Amniotic stem cell (primary cell): Measurements from ENCODE around the gene WWOX.

Experiments
- DNase-seq: peaks from one replicate; lab custom pipeline; 2025; lab: John Stamatoyannopoulos, UW

Gene WWOX

DNA sequence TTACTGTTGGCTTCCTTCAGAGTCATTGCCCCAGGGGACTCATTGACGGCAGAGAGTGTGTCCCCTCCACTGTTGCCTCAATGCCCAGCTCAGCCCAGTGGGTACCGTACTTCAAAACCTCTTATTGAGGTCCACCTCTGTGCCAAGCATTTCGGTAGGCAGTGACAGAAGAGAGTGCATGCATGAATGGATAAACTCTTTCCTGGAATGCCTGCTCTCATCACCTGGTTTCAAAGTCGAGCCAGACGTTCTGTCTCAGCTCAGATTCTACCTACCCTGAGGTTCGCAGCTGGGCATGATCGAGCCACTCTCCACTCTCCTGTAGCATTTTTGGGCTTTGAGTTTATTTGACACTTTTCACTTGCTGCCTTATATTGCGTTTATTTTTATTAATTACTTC lies 854.1 kb downstream of the WWOX start:
- no peak for DNase-seq

- DNase-seq = no peak
These were observed 855.8 kb downstream of the WWOX start for GRCh38 chr16:78955206-78955605.

DNA sequence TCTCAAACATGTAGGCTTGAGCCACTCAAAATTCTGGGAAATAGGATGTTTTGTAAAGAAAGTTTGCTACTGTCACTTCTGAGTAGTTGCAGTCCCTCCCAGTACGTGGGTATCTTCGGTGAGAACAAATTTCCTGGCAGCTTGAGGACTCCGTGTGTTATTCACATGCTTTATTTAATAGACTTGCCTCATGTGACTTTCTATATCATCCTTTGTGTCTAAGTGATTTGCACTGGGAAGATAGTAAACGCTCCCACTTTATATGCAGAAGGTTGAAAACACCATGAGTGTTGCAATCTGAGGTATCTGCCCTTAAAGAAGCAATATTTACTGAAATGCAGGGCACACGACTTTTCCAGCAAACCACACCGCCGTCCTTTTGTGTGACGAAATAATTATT lies 857.4 kb downstream of the WWOX start:
- DNase-seq = no peak

- DNase-seq = no peak
These were observed 858.1 kb downstream of the WWOX start for GRCh38 chr16:78957317-78958100.

DNA sequence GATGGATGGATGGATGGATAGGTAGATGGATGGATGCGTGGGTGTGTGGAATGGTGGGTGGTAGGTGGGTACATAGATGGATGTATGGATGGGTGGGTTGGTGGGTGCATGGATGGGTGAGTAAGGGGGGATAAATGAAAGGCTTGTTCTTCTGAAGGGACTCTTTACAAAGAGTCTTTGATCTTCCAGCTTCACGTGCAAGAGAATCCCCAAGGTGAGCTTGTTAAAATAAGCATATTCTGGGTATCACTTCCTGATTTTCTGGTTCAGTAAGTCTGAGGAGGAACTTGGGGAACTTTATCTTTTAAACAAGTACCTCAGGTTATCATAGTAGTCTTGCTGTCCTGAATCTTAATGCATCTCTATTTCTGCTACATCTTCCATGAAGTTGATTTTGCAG lies 862.0 kb downstream of the WWOX start:
- no peak for DNase-seq

DNA sequence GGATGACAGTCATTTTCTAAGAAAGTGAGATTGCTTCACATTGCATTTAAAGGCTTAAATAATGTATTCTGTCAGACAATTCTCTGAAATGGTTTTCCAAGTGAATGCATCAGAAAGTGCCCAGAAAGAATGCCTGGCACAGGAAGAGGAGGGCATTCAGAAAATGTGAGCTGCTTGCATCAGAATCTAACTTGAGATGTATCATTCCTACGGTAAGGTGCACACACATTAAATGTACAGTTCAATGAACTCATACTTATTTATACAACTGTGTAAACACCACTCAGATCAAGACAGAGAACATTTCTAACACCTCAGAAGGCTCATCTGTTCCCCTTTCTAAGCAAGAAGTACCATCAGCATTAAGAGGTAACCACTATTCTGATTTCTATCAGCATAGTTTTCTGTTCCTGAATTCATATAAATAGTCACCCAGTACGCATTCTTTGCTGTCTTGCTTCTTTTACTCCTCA lies 863.0 kb downstream of the WWOX start:
- no peak for DNase-seq

DNA sequence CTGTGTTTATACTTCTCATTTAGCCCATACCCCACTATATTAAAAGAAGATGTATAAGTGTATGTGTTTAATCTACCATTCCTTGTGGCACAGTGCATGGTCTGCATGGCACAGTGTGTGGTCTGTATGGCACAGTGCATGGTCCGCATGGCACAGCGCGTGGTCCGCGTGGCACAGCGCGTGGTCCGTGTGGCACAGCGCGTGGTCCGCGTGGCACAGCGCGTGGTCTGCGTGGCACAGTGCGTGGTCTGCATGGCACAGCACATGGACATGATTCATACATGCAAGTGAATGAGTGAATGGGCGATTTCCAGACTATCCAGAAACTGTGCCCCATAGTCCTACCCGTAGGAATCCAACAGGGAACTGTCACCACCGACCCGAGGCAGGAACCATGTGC lies 868.5 kb downstream of the WWOX start:
- no peak for DNase-seq

- DNase-seq = no peak
These were observed 870.3 kb downstream of the WWOX start for GRCh38 chr16:78969721-78970120.

GRCh38 chr16:78970650-78971049 lies 871.2 kb downstream of the WWOX start:
- no peak for DNase-seq

GRCh38 chr16:78972006-78972405 lies 872.6 kb downstream of the WWOX start:
- DNase-seq = no peak

DNA sequence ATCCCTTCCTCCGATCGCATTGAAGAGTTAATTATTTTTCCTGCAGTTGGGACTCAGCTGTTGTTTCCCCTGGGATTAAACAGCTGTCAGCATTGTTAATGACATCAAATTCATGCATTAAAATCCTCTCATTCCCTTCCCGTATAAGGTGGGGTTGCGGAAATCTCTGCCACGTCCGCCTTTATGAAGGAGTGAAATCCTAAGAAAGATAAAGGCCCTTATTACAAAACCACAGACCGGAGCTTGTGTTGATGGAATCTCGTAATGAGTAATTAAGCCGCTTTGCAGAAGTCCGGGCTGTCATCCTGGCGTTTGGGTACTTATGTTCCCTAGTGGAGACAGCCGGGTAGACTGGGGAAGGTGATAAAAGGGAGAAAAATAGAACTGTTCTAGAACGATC lies 873.5 kb downstream of the WWOX start:
- no peak for DNase-seq

DNA sequence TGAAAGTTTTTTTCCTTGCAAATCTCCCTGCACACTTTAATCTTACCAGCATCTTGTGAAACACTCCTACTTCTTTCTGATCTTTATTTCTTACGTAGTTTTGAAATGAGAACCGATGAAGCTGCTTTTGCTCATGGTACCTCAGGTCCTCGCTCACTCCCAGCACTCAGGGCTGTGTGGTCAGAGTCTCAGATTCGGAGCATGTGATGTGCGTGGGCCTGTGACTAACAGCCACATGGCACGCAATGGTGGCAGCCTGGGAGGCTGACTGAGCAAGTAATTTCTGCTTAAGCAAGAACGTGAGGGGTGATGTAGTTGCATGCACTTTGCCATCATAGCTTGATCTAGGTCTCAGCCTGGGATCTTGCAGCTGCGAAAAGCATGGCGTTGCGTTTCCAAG lies 876.8 kb downstream of the WWOX start:
- no peak for DNase-seq

DNA sequence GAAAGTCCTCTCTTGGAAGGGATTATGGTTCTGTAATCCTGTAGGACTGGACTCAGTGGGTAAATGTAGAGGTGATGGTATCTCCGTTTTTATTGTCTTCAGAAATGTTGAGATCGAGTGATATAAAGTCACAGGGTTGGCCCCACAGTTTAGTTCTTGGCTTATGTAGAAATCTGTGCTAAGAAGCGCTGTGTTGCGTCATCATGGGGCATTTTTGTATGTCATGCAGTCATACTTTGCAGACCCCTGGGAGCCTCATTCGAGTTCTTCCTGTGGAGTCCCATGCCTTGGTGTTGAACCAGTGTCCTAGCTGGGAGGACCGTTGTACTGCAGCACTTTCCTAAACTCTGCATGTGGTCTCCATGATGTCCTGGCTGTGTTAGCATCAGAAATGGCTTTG lies 881.4 kb downstream of the WWOX start:
- no peak for DNase-seq

DNA sequence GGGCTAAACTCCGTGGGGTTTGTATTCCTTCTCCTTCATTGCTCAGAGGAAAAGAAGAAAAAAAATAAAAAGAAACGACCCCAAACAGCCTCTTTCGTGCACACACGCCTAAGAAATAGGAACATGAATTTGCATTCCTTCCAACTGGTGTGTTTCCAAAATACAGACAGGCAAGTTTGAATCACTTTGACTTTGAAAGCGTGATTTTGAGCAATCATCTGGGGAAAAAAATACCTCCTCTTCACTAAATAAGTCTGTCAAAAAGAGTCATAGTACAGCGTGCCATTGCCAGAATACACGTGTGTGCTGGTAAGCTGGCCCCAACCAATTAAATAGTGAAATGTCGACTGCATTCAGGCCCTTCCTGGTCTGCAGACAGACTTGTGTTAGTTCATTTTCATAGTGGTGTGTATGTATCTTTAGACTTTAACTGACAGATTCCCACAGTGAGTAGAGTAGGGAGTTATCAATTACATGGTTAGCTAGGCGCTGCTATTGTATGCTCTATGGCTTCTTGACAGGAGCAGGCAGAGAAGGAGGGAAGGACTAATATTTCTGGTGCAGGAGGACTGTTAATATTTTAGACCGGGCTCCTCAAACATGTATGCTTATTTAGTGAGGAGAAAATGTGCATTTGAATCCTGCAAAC lies 882.8 kb downstream of the WWOX start:
- DNase-seq = no peak

GRCh38 chr16:78984324-78984723 lies 884.9 kb downstream of the WWOX start:
- DNase-seq = no peak

DNA sequence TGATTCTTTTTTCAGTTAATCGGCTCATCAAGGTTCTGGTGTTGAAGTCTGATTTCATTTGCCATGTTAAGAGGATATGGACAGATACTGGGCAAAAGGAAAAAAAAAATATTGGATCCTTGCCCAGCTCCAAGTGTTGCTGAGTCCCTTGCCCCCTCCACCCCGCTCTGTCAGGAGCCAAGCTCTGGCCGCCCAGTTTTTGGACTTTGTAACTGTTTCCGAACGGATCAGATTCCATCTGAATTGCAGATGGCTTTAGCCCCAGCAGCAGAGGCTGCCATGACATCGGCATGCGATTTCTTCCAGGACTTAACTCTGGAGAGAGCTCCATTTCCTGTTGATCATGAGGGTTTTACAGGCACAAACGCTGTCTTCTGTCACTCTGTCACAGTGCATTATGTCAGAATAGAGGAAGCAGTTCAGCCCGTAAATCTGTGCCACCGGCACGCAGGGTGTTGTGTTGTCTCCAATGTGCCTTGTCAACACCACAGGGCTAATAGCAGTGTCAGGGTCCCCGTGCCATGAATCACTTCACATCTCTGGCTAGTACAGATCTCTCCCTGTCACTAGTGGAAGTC lies 885.5 kb downstream of the WWOX start:
- DNase-seq = no peak

DNA sequence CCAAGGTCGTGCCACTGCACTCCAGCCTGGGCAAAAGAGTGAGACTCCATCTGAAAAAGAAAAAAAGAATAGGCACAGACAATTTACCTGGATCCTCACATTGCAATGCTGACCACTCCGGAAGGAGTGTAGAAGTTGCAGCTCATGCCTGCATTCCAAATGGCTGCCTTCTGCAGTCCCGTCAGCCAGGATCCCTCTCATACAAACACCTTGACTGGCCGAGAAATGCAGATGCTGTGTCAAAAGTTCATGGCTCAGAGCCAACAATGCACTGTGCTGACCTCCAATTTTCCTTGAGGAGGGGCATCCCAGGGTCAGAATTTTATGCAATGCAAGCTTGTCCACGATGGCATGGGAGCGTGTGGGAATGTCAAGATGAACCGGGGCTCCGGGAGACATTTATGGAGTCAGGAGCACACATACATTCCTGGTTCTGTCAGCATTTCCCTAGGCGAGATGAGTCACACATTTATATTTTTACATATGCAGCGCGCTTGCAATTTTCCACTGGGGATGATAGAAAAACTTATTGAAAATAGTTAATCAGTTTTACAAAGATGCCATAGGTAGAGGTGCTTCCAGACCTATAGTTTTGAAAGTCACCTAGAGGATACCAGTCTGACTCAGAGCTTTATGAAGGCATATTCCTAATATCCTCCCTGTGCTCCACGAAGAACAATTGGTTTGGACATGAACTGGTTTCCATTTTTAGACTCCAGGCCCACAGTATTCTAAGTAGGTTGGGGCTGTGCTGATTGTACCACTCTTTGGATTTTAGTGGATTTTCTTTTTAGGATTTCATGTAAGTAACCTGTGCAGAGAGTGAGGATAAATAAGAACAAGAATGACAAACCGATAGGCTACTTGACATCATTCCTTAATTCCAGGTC lies 886.5 kb downstream of the WWOX start:
- DNase-seq = no peak

DNA sequence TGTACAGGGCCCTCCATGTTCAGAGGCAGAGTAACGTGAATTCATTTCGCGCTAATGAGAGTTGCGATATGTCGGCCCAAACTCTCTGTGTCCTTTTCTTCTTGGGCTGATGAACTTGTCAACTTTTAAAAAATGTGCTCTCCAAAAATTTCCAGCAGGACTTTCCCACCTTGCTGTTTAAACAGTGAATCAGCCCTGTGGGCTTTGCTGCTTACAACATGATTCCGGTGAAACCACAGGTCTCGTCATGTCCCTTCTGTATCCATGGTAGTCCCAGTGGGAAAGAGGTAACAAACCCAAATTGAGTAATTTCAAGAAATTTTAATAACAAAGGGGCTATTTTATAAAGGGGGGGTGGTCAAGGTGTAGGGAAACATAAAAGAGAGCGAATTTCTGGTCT lies 888.2 kb downstream of the WWOX start:
- DNase-seq = no peak

- DNase-seq = no peak
These were observed 889.0 kb downstream of the WWOX start for GRCh38 chr16:78988361-78988969.

DNA sequence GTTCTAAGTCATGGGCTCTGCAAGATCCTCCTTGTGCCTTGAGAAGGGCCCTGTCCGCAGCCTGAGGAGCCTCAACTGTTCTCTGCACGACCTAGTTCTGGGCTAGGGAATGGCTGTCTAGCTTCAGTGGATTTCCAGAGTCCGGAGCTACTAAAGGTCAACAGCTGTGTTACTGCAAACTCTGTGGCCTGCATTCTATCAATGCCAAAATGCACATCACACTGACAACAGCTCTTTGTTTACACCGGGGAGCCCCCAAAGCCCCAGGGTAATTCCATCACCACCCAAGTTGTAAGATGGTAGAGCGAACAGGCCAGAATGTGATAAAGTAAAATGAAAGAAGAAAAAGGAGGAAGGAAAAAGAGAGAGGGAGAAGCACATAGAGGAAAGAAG lies 890.9 kb downstream of the WWOX start:
- no peak for DNase-seq

GRCh38 chr16:78992001-78992400 lies 892.5 kb downstream of the WWOX start:
- DNase-seq = no peak

- no peak for DNase-seq
These were observed 893.9 kb downstream of the WWOX start for GRCh38 chr16:78993346-78993745.
